Chondrocyte (in vitro differentiated cells): ENCODE measurements around the gene CCDC134. TPM values are rescaled to one million over a fixed set of nuclear protein-coding genes. Genes with fewer than 3 reads are reported as not detected.

ENCODE experiments used
- DNase-seq: peaks from one replicate; pipeline ENCODE4 v3.0.0; 2021; ENCODE audit warnings: mixed read lengths, low spot score
- H3K27ac Mint-ChIP-seq: one replicate; pipeline ENCODE4 v1.8.0; 2021; ENCODE audit warnings: mild to moderate bottlenecking, moderate library complexity, mixed read lengths; ENCODE audit not compliant: unreplicated experiment
- H3K27me3 Mint-ChIP-seq: 2 replicates; pipeline ENCODE4 v1.8.0; 2021; ENCODE audit warnings: low read depth, mixed read lengths
- H3K36me3 Mint-ChIP-seq: 2 replicates; pipeline ENCODE4 v1.8.0; 2021; ENCODE audit warnings: low read depth, mixed read lengths
- H3K4me1 Mint-ChIP-seq: 2 replicates; pipeline ENCODE4 v1.8.0; 2021; ENCODE audit warnings: low read depth, mild to moderate bottlenecking, mixed read lengths
- H3K4me3 Mint-ChIP-seq: one replicate; pipeline ENCODE4 v1.8.0; 2021; ENCODE audit warnings: mild to moderate bottlenecking, moderate library complexity, mixed read lengths; ENCODE audit not compliant: unreplicated experiment
- H3K9me3 Mint-ChIP-seq: 2 replicates; pipeline ENCODE4 v1.8.0; 2021; ENCODE audit warnings: low read depth, mixed read lengths
- CTCF ChIP-seq: fragments of 200-600 bp; sonication (generic); IDR thresholded peaks from 2 replicates; pipeline ENCODE4 v1.5.0; 2021; ENCODE audit warnings: antibody characterized with exemption, mild to moderate bottlenecking, moderate library complexity
- total RNA-seq: library from RNA; stranded (reverse); gene quantifications from 3 replicates; pipeline ENCODE4 v1.2.1, GENCODE V29; 2021

CCDC134 gene
- total RNA-seq, 1 donor from 2014 or later, result 7.0 TPM

- Mint-ChIP-seq H3K9me3 (no peaks in the 10 kb centered on the region), H3K27ac (no peak overlapping the region), H3K4me3 (no peak overlapping the region), H3K27me3 (no peaks in the 10 kb centered on the region), H3K4me1 (peaks cover under 1% of the 10 kb centered on the region), H3K36me3 (peaks cover 4% of the 10 kb centered on the region)
- no peak for TF ChIP-seq CTCF
- peak; percentile 15 for DNase-seq
Measured at GRCh38 chr22:41818596-41818995, 18.1 kb downstream of the CCDC134 start.

GRCh38 chr22:41819257-41819656 is 18.8 kb downstream of the CCDC134 start:
- TF ChIP-seq CTCF, result no peak
- Mint-ChIP-seq H3K4me1 (peaks cover 7% of the 10 kb centered on the region), H3K27ac (no peak overlapping the region), H3K27me3 (no peaks in the 10 kb centered on the region), H3K9me3 (no peaks in the 10 kb centered on the region), H3K4me3 (no peak overlapping the region), H3K36me3 (peaks cover 2% of the 10 kb centered on the region)
- peak; percentile 26 for DNase-seq

- peak; percentile 29 for DNase-seq
- H3K9me3 Mint-ChIP-seq, result no peaks in the 10 kb centered on the region
- no peaks in the 10 kb centered on the region for H3K27me3 Mint-ChIP-seq
- H3K27ac Mint-ChIP-seq, result no peak overlapping the region
- H3K4me3 Mint-ChIP-seq, result no peak overlapping the region
- TF ChIP-seq CTCF, result no peak
- H3K4me1 Mint-ChIP-seq, result peaks cover 18% of the 10 kb centered on the region
- peaks cover 2% of the 10 kb centered on the region for H3K36me3 Mint-ChIP-seq
Measured at GRCh38 chr22:41820447-41820846, 20.0 kb downstream of the CCDC134 start.

GRCh38 chr22:41821471-41822316 is 21.2 kb downstream of the CCDC134 start:
- Mint-ChIP-seq H3K4me1 (peaks cover 30% of the 10 kb centered on the region), H3K27me3 (no peaks in the 10 kb centered on the region), H3K4me3 (no peak overlapping the region), H3K9me3 (no peaks in the 10 kb centered on the region), H3K36me3 (peaks cover 2% of the 10 kb centered on the region), H3K27ac (no peak overlapping the region)
- peak; percentile 39 for DNase-seq
- no peak for TF ChIP-seq CTCF

GRCh38 chr22:41822317-41823057 is 22.0 kb downstream of the CCDC134 start:
- Mint-ChIP-seq H3K27ac (no peak overlapping the region), H3K27me3 (no peaks in the 10 kb centered on the region), H3K4me3 (no peak overlapping the region)

More at GRCh38 chr22:41822317-41823057, 22.0 kb downstream of the CCDC134 start:
- Mint-ChIP-seq H3K4me1 (peaks cover 36% of the 10 kb centered on the region), H3K9me3 (no peaks in the 10 kb centered on the region), H3K36me3 (peaks cover 2% of the 10 kb centered on the region)
- peak; percentile 18 for DNase-seq
- TF ChIP-seq CTCF, result peak; percentile 81
